GM12872 (cell line): ENCODE results near the gene UTS2B.

Source experiments
- TF ChIP-seq, protein P1 (sequence below): IDR thresholded peaks from 3 replicates; pipeline ENCODE4 v1.5.1; 2011; ENCODE audit warnings: low read depth, mild to moderate bottlenecking, low read length, moderate library complexity; ENCODE audit not compliant: insufficient read depth

Gene UTS2B

DNA sequence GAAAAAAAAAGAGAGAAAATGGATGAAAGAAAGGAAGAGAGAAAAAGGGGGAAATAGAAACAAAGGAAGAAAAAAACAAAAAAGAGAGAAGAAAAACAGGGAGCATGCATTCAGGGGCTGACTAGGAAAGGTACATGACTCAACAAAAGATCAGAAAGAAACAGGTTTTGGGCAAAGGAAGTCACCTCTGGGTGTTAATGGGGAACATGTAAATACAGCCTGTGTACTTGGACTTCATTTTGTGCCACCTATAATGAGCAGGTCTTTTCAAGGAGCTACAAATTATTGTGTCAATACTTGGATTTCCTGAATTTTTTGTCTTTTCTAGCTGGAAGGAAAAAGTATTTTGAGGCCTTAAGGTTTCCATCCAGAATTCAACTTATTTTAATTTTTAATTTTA is 54.6 kb downstream of the UTS2B start:
- TF ChIP-seq, protein P1, sequence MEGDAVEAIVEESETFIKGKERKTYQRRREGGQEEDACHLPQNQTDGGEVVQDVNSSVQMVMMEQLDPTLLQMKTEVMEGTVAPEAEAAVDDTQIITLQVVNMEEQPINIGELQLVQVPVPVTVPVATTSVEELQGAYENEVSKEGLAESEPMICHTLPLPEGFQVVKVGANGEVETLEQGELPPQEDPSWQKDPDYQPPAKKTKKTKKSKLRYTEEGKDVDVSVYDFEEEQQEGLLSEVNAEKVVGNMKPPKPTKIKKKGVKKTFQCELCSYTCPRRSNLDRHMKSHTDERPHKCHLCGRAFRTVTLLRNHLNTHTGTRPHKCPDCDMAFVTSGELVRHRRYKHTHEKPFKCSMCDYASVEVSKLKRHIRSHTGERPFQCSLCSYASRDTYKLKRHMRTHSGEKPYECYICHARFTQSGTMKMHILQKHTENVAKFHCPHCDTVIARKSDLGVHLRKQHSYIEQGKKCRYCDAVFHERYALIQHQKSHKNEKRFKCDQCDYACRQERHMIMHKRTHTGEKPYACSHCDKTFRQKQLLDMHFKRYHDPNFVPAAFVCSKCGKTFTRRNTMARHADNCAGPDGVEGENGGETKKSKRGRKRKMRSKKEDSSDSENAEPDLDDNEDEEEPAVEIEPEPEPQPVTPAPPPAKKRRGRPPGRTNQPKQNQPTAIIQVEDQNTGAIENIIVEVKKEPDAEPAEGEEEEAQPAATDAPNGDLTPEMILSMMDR = no peak

DNA sequence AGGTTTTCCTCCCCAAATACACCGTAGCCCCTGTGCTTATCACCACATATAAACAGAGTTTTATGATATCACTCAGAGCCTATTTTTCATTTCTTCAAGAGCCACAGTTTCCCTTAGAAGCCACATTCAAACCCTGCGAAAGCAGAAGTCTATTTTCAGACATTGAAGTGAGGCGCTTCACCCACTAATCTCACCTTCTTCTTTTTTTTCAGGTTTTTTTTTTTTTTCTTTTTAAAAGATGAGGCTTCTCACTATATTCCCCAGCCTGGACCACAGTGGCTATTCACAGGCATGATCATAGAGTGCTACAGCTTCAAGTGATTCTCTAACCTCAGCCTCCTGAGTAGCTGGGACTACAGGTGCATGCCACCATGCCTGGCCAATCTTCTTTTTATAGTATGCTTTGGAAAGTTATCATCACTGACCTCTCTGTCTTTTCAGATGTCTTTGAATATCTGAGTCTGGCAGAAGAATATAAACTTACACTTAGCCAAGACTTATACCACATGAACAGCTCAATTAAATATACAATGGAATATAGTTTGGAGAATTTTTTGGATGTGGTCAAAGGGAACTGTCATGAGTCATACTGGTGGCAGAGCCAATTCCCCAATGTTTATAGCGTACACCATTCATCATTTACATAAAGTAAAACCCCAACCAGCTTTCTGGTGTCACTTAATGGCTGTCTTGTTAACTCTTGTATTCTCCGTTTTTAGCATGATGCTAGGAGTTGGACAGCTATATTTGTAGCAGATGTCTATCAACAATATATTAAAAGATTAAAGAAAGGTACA is 60.8 kb downstream of the UTS2B start:
- TF ChIP-seq, protein P1 = no peak

DNA sequence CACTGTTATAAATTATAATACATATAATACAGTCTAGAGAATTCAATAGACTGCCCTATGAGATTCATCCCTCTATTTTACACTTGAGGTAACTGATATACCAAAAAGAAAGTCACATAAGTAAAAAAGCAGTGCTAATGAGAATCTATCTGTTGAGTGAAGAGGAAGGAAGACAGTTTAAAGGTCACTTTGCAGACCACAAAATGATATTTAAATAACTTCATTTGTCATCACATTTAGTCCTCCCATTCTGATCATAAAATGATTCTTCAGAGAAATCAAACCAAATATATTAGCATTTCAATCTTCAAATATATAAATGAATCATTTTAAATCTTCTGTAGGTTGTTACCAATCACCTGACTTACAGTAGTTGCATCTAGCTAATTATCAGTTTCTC is 61.6 kb downstream of the UTS2B start:
- TF ChIP-seq, protein P1 = no peak

DNA sequence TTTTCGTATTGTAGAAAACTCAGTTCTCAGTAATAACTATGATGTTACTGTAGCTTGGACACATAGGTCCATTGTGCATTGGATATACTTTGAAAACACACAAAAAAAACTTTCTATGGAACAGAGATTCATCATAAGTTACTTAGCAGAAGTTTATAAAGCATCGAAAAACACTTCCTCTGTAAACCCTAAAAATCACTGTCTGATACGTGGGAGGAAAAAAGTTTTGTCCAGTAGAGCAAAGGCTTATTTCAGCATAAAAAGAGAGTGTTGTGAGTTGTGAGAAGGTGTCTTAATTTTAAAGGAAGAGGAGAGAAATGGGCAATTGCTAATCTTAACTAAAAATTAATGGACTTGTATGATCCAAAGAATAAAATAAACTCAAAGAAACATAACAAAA is 66.5 kb downstream of the UTS2B start:
- TF ChIP-seq, protein P1 = no peak

DNA sequence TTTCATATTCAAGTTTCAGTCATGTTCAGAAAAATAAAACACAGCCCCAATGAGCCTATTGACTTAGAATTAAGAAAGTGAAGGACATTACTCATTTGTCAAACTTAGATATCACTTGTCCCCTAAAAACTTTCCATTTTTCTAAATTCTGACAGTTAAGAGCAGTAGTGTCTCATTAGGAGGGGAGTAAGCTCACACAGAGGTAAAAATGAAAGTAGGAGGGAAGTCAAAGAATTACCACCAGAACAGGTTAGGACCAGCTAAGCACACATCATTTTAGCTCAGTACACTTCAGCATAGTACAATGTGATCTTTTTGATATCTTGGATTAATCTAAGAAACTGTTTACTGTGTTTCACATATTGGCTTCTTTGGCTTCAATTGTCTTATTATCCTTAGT is 67.0 kb downstream of the UTS2B start:
- TF ChIP-seq, protein P1 = no peak

DNA sequence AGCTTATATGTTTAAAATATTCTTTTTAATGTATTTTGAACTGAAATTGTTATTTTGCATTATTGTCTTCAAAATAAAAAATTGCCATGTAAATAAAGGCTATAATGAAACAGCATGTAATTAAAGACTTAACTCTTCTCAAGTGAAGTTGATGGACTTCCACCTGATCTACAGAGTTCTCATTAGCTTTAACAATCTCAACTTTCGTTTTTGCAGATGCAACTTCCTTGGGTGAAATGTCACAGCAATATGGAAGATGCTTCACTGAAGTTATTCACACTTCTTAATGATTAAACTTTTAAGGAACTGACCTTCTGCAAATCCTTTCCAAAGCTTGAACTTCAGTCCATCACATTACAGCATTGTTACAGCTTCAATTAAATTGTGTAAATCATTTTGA is 67.7 kb downstream of the UTS2B start:
- TF ChIP-seq, protein P1 = no peak

DNA sequence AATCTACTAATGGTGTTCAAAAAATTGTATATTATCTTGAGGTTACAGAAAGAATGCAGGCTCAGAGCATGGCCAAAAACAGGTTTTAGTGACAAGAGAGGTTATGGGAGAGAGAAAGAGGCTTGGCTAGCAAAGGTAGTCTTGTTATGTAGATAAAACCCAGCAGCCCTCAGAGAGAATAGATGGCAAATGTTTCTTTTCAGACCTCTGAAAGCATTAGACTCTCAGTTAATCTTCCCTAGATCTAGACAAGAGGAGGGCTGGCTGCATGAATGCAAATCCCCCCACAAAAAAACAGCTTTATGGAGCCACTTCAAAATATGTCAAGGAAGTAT is 69.1 kb downstream of the UTS2B start:
- TF ChIP-seq, protein P1 = no peak
